Measurements from ENCODE around the gene SLC38A1.
"Not testable (repeated sequence)": the region's sequence is repeated elsewhere in the genome, so short reads cannot be mapped to it uniquely, and the experiment has no call there.

Gene SLC38A1

DNA sequence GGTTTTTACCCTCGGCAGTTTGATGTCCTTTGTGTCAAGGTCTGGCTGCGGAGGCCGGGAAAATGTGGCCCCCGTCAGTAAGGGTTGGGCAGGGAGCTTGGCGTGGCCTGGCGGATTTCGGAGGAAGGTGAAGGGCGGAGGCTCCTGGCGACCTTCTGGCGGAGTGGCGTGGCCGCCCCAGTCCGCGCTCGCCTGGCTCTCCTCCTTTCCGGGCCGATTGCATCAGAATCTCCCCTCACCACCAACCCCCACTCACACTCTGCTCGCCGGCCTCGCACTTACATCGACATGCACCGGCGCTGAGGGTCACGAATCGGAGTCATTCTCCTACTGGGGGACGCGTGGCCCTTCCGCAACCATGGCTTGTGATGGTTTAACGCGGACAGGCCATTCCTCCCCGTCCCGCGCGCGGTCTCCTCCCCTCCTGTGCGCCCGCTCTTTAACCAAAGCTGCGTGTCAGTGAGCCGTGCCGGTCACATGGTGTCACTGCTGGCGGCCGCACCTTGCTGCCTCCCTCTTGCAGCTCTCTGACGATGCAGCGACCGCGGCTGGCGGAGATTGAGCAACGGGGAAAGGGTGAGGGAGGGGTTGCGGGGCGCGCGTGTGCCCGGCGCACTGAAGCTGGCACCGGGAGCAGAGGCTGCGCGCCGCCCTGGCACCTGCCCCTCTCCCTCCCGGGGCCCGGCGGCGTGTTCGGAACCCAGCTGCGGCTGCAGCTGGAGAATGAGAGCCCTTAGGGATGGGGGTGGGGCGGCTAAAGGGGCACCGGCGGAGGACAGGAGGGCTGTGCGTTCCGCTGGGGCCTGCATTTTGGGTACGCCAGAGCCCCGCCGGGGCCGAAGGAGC is at the start of gene SLC38A1:
TSS of gene SLC38A1 (minus strand) at position 461 of the 846 bp plus-strand sequence. CDS start 29,243 bp downstream, outside the sequence.
- DNase-seq = peak; percentile 88

- DNase-seq = no peak
These were observed 49.2 kb upstream of the SLC38A1 start for GRCh38 chr12:46318037-46318436.

DNA sequence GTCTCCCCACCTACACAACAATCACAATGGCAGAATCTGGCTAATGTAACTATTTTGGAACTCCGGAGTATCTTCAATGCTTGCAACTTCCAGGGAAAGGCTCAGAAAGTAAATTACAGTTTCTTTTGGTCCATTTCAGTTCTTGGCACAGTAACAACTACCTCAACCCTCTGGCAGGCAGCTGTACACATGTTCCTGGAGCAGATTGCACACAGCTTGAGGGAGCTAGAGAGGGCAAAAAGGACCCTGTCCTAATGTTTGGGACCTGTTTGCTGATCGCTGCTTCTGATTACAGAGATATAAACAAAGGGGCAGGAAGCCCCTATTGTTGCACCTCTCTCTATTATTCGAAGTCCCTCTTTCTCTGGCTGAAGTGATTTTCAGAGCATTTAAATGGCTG is 35.2 kb upstream of the SLC38A1 start:
- no peak for DNase-seq

GRCh38 chr12:46303039-46303666 is 34.3 kb upstream of the SLC38A1 start:
- DNase-seq = peak; percentile 61

- no peak for DNase-seq
These were observed 32.1 kb upstream of the SLC38A1 start for GRCh38 chr12:46300910-46301309.

- no peak for DNase-seq
These were observed 31.0 kb upstream of the SLC38A1 start for GRCh38 chr12:46299851-46300250.

GRCh38 chr12:46298261-46298660 is 29.4 kb upstream of the SLC38A1 start:
- no peak for DNase-seq

- DNase-seq = no peak
These were observed 28.0 kb upstream of the SLC38A1 start for GRCh38 chr12:46296822-46297221.

DNA sequence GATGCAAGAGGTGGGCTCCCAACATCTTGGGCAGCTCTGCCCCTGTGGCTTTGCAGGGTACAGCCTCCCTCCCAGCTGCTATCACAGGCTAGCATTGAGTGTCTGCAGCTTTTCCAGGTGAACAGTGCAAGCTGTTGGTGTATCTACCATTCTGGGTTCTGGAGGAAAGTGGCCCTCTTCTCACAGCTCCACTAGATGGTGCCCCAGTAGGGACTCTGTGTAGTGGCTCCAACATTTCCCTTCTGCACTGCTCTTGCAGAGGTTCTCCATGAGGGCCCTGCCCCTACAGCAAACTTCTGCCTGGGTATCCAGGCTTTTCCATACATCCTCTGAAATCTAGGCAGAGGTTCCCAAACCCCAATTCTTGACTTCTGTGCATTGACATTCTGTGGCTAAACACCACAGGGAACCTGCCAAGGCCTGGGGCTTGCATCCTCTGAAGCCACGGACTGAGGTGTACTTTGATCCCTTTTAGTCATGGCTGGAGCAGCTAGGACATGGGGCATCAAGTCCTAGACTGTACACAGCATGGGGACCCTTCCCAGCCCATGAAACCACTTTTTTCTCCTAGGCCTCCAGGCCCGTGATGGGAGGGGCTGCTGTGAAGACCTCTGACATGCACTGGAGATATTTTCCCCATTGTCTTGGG is 24.0 kb upstream of the SLC38A1 start:
- no peak for DNase-seq

GRCh38 chr12:46291953-46292352 is 23.1 kb upstream of the SLC38A1 start:
- not testable (repeated sequence) for DNase-seq

- not testable (repeated sequence) for DNase-seq
These were observed 16.3 kb upstream of the SLC38A1 start for GRCh38 chr12:46285177-46285576.

- no peak for DNase-seq
These were observed 14.0 kb upstream of the SLC38A1 start for GRCh38 chr12:46282829-46283228.

- DNase-seq = no peak
These were observed 7.9 kb upstream of the SLC38A1 start for GRCh38 chr12:46276756-46277155.

DNA sequence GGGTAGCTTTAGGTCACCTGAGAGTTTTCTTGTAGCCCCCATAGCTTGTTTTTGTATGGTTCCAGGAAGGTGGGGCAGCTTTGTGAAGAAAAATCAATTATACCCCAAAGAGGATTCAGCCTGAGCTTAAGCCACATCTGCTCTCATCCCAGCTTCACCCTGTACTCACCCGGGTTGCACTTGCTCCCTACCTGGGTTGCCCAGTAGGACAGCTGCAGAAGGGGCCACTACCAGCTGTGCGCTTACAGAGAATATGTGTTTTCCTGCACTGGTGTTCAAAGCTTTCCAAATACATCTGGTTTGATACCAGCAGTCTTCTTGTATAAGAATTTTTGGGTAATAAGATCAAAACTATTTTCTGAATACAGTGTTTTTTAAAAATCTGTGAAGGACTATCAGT is 3.0 kb upstream of the SLC38A1 start:
- DNase-seq = no peak

GRCh38 chr12:46269429-46270241 is 792 bp upstream of the SLC38A1 start:
- peak; percentile 84 for DNase-seq

DNA sequence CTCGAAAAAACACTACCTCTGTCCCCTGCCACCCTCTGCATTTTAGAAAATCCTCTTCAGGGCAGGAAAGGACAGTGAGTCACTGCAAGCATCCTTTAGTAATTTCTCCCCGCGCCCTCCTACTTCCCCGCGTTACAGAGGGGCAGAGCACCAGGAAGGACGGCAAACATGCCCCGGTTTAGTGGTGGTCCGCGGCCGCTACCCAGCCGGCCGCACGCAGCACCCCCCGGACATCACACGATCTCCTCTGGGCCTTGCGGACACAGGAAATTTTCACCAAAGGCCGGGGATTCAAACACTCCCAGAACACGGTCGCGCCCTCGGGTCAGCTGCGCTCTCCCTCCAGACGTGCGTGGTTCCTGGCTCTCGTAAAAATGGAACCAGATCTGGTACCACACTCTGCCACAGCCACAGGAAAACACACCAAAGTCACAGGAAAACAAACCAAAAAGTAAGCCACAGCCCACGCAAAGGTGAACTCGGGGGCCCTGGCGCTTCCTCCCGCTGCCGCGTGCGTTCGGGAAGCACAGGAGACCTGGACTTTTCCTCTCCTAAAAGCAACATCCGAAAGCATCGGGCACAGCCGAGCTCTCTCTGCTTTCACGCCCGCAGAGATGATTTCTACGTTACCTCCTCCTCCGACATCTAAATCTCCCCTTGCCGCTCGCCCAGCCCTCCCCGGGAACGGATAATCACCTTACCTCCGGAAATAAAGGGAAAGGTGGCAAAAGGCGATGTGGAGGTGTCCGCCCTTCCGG is 839 bp downstream of the SLC38A1 start:
- peak; percentile 51 for DNase-seq

DNA sequence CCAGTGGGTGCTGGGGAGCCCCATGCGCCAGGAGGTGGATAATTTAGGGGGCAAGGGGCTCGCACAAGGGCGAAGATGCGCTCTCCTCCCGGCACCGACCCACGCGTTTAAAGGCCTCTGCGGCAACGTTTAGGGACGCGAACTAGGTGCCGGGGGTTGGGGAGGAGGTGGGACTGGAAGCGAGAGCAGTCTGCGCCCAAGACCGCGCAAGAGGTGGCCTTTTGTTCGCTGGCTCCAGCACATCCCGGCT is 1.3 kb downstream of the SLC38A1 start:
- peak; percentile 53 for DNase-seq

DNA sequence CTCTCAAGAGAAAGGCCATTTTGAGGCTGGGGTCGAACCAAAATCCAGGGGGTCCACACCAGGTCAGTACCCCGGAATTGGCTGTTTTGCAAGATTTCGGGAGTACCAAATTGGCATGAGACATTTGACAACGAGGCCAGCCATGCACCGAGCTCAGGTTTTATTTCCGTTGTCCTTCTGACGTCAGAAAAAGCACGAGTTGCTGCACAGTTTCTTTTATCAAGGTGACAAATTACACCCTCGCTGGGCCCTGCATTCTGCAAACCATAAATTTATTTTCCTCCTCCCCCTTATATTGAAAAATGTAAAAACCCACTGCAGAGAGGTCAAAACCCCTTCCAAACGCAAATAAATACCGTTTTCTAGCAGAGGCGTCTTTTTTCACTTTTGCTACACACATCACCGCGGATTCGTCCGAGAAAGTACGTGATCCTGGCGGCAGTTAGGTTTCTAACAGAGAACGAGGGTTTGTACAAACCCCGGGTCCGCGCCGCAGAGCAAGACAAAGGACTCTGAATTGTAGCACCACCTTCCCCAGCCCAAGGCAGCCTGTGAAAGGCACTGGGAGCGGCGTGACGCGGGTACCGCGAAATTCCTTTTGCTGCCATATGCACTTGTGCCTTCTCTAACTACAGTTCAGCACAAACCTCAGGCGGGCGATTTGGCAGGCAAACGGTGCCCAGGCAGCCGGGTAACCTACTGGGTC is 1.8 kb downstream of the SLC38A1 start:
- DNase-seq = peak; percentile 68

DNA sequence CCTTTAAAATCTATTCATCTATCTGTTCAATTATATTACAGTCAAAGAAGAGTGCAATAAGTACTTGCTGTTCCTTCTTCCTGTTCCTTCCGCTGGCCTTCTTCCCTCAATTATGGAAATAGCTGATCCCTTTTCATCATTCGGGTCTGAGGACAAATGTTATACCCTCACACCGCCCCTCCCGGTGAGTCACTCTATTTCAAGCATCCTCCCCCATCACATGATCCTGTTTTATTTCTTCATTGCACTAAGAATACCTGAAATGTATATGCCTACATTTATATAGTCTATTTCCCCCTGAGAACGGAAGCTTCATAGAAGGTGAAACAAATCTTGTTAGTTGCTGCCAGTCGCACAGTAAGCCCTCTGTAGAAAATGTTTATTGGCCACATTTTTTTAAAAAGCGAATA is 2.5 kb downstream of the SLC38A1 start:
- DNase-seq = peak; percentile 51

DNA sequence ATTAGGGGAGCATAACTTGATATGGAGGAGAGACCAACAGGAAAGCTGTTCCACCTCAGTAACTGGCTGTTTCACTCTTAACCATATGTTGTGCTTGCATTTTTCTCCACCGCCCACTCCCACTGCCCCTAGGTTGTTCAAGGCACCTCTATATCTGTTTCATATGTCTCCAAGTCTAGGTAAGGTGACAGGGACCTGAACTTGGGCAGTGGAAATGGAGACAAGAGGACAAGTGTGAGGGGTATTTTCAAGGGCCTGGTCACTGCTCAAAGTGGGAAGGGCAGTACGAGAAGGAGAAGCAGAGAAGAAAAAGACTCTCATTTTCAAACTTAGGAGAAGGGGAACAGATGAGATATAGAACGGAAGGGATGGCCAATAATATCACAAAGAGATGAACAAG is 3.1 kb downstream of the SLC38A1 start:
- peak; percentile 30 for DNase-seq

GRCh38 chr12:46265102-46265501 is 3.7 kb downstream of the SLC38A1 start:
- no peak for DNase-seq

DNA sequence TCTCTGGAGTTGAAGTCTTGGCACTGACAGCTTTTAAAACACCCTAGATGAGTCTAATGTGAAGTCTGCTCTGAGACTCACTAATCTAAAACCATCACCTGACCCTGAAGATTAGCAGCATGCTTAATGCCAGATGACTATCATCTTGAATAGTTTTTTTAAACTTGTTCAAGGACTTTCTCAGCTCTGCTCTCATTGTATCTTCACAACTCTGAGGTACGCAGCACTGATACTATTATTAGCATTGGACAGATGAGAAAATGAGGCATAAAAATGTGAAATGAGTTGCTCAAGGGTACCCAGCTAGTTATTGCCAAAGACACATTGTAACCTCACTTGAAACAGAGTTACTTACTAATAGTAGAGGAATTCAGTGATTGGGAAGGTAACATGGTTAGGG is 4.8 kb downstream of the SLC38A1 start:
- DNase-seq = no peak

Measured in stimulated activated CD4-positive, alpha-beta T cell treated with anti-CD3 and anti-CD28 coated beads, Interleukin-4, amount 100 ng/mL, for 24 hours (primary cell).